ENCODE data around the gene DDIT3.
"Not testable (repeated sequence)": the region's sequence is repeated elsewhere in the genome, so short reads cannot be mapped to it uniquely, and the experiment has no call there.

DDIT3 gene

GRCh38 chr12:57524814-57525614 lies 4.7 kb upstream of the DDIT3 start:
- DNase-seq = no peak

- no peak for DNase-seq
Observed at GRCh38 chr12:57523706-57524614, 3.6 kb upstream of the DDIT3 start.

GRCh38 chr12:57522887-57523705 lies 2.8 kb upstream of the DDIT3 start:
- DNase-seq = no peak

GRCh38 chr12:57522011-57522886 lies 1.9 kb upstream of the DDIT3 start, which contains the start of gene MBD6:
MBD6 (plus strand) TSS chr12:57522824; CDS start chr12:57524304, 1,480 bp downstream.
- DNase-seq = peak; percentile 84 to 89

GRCh38 chr12:57521525-57522010 lies 1.3 kb upstream of the DDIT3 start:
- DNase-seq = no peak

- no peak for DNase-seq
Observed at GRCh38 chr12:57519796-57520052, 590 bp downstream of the DDIT3 start.

GRCh38 chr12:57518920-57519795 lies 1.2 kb downstream of the DDIT3 start:
- no peak for DNase-seq

- DNase-seq = no peak
Observed at GRCh38 chr12:57518176-57518919, 2.0 kb downstream of the DDIT3 start.

GRCh38 chr12:57517718-57518117 lies 2.6 kb downstream of the DDIT3 start:
- not testable (repeated sequence) for DNase-seq

- no peak for DNase-seq
Observed at GRCh38 chr12:57517187-57517586, 3.1 kb downstream of the DDIT3 start.

GRCh38 chr12:57516617-57517153 lies 3.6 kb downstream of the DDIT3 start:
- DNase-seq = no peak

GRCh38 chr12:57515934-57516541 lies 4.3 kb downstream of the DDIT3 start:
- DNase-seq = no peak

- no peak for DNase-seq
Observed at GRCh38 chr12:57515408-57515933, 4.8 kb downstream of the DDIT3 start.

- no peak for DNase-seq
Observed at GRCh38 chr12:57514720-57515407, 5.5 kb downstream of the DDIT3 start.

GRCh38 chr12:57514246-57514645 lies 6.1 kb downstream of the DDIT3 start:
- not testable (repeated sequence) for DNase-seq

- not testable (repeated sequence) for DNase-seq
Observed at GRCh38 chr12:57513677-57514076, 6.6 kb downstream of the DDIT3 start.

- DNase-seq = no peak
Observed at GRCh38 chr12:57513266-57513665, 7.0 kb downstream of the DDIT3 start.

- no peak for DNase-seq
Observed at GRCh38 chr12:57512665-57513064, 7.6 kb downstream of the DDIT3 start.

Measured in SW 1271 (cell line).